Right lobe of liver (tissue), 6 donors: ENCODE data around the gene KCNA5. TPM values are rescaled to one million over a fixed set of nuclear protein-coding genes. Genes with fewer than 3 reads are reported as not detected.

Experiments
- ATAC-seq, 4 donors: fragments of 200-7000 bp; cut with Tn5 transposase; one replicate each; pipeline ENCODE4 v1.9.1; 2020; ENCODE audit warnings: mild to moderate bottlenecking in 4 of 4, moderate library complexity in 4 of 4
- DNase-seq, 3 donors: peaks; one replicate each; pipeline ENCODE4 v3.0.0-alpha.2; 2020
- H3K27ac ChIP-seq, 3 donors: fragments of 200-600 bp; one replicate each; pipeline ENCODE4 v1.8.0; 2022
- H3K27me3 ChIP-seq, 2 donors: fragments of 200-600 bp; one replicate each; pipeline ENCODE4 v1.8.0; 2022
- H3K36me3 ChIP-seq, 4 donors: fragments of 200-600 bp; sonication (generic) in 1 of 4; one replicate each; pipeline versions ENCODE4 v1.5.1 to v1.8.0; 2017 to 2022; ENCODE audit warnings: control low read depth in 1 of 4
- H3K4me1 ChIP-seq, 4 donors: fragments of 200-600 bp; sonication (generic) in 1 of 4; one replicate each; pipeline versions ENCODE4 v1.5.1 to v1.8.0; 2017 to 2022; ENCODE audit warnings: control low read depth in 1 of 4
- H3K4me3 ChIP-seq, 3 donors: fragments of 200-600 bp; one replicate each; pipeline ENCODE4 v1.8.0; 2022
- H3K9me3 ChIP-seq, 4 donors: fragments of 200-600 bp; sonication (generic) in 1 of 4; one replicate each; pipeline versions ENCODE4 v1.5.1 to v1.8.0; 2017 to 2022; ENCODE audit warnings: control low read depth in 1 of 4
- CTCF ChIP-seq, 4 donors: fragments of 200-600 bp in 3 of 4; fragments of 450-650 bp in 1 of 4; IDR thresholded peaks; one replicate each; pipeline versions ENCODE4 v1.5.1 to v1.8.0; 2016 to 2022; ENCODE audit warnings: antibody characterized with exemption in 4 of 4, mild to moderate bottlenecking in 2 of 4
- POLR2A ChIP-seq: fragments of 450-650 bp; IDR thresholded peaks from one replicate; pipeline ENCODE4 v1.6.1; 2017; ENCODE audit warnings: antibody characterized with exemption, mild to moderate bottlenecking
- WGBS: methylation state at CpG from one replicate; pipeline ENCODE4 v1.1.6; 2018; ENCODE audit warnings: low coverage, low lambda C conversion rate; ENCODE audit not compliant: insufficient coverage; ENCODE audit errors: missing lambda C conversion rate; 5-methylcytosine and 5-hydroxymethylcytosine counted together
- intact Hi-C, 2 donors: fragments of 100-400 bp; cut with DNase I; formaldehyde crosslinking; loops; one replicate each; pipeline versions ENCODE4 v1.11.2 to v1.14.1; 2022
- total RNA-seq, 6 experiments: library from RNA; depleted of rRNA in 2 of 6; stranded (reverse); fragments of >200 nt in 2 of 6; fragmentation: NEBNext Ultra II Directional in 3 of 6; extraction: Animal tissue kit (Norgen Biotek cat#: 25700) in 3 of 6; gene quantifications; one replicate each; pipeline versions ENCODE4 v1.1.0 to v1.2.4, GENCODE V29; 2016 to 2023
- donor health status: DM: no; HTN: yes; CAD: no.
- donor health status: DM: no; HTN: no; CAD: no.
- donor health status: DM: no; HTN: no; CAD: no.
- donor health status: DM: no; HTN: yes; CAD: no.
- donor health status: DM: no; HTN: yes; CAD: no.

KCNA5 gene
- total RNA-seq, 6 experiments from 2014 or later, result 0.09 to 0.25 TPM; not detected in 4

GRCh38 chr12:5059358-5059757, 15.7 kb downstream of the KCNA5 start:
- Histone ChIP-seq H3K36me3 (no peaks in the 10 kb centered on the region), H3K4me3 (no peak overlapping the region), H3K27ac (no peak overlapping the region), H3K9me3 (no peaks in the 10 kb centered on the region), H3K27me3 (no peaks in the 10 kb centered on the region), H3K4me1 (no peaks in the 10 kb centered on the region)
- no peak for ATAC-seq
- no peak for TF ChIP-seq POLR2A
- no peak for TF ChIP-seq CTCF (IDR thresholded peaks at IDR 0.05)
- DNase-seq, result no peak
- WGBS, result 39% methylated on average over 6 of the region's 6 CpGs
- intact Hi-C loops, result no loop called here

- WGBS, result 57% methylated on average over 2 of the region's 3 CpGs
- Histone ChIP-seq H3K27me3 (no peaks in the 10 kb centered on the region), H3K36me3 (no peaks in the 10 kb centered on the region), H3K9me3 (no peaks in the 10 kb centered on the region), H3K4me1 (no peaks in the 10 kb centered on the region), H3K27ac (no peak overlapping the region), H3K4me3 (no peak overlapping the region)
- TF ChIP-seq POLR2A (no peak), CTCF (IDR thresholded peaks at IDR 0.05) (no peak)
- DNase-seq (no peak), ATAC-seq (no peak)
- intact Hi-C loops, result no loop called here
Measured at GRCh38 chr12:5060958-5061357, 17.3 kb downstream of the KCNA5 start.

GRCh38 chr12:5063149-5063548, 19.5 kb downstream of the KCNA5 start:
- ATAC-seq, result no peak
- no peak for TF ChIP-seq POLR2A
- no peak for TF ChIP-seq CTCF (IDR thresholded peaks at IDR 0.05)
- Histone ChIP-seq H3K4me3 (no peak overlapping the region), H3K4me1 (no peaks in the 10 kb centered on the region), H3K36me3 (no peaks in the 10 kb centered on the region), H3K27ac (no peak overlapping the region), H3K27me3 (no peaks in the 10 kb centered on the region), H3K9me3 (no peaks in the 10 kb centered on the region)
- no peak for DNase-seq
- 13% methylated on average over 1 of the region's 1 CpG for WGBS
- intact Hi-C loops, result no loop called here

GRCh38 chr12:5064913-5065490, 21.3 kb downstream of the KCNA5 start:
- intact Hi-C loops, result no loop called here
- H3K4me3 ChIP-seq, result no peak overlapping the region
- no peaks in the 10 kb centered on the region for H3K4me1 ChIP-seq
- ATAC-seq (no peak), DNase-seq (no peak)
- H3K36me3 ChIP-seq, result no peaks in the 10 kb centered on the region
- no peak overlapping the region for H3K27ac ChIP-seq
- H3K9me3 ChIP-seq, result no peaks in the 10 kb centered on the region
- H3K27me3 ChIP-seq, result no peaks in the 10 kb centered on the region
- WGBS, result 61% methylated on average over 3 of the region's 3 CpGs
- TF ChIP-seq CTCF (IDR thresholded peaks at IDR 0.05) (no peak), POLR2A (no peak)

- Histone ChIP-seq H3K36me3 (no peaks in the 10 kb centered on the region), H3K27me3 (no peaks in the 10 kb centered on the region), H3K4me1 (no peaks in the 10 kb centered on the region), H3K4me3 (no peak overlapping the region), H3K9me3 (no peaks in the 10 kb centered on the region), H3K27ac (no peak overlapping the region)
- WGBS, result 45% methylated on average over 4 of the region's 4 CpGs
- ATAC-seq, result no peak
- no peak for DNase-seq
- TF ChIP-seq CTCF (IDR thresholded peaks at IDR 0.05) (no peak), POLR2A (no peak)
- intact Hi-C loops, result no loop called here
Measured at GRCh38 chr12:5066251-5066650, 22.6 kb downstream of the KCNA5 start.
